ENCODE data around the gene MOCS3. TPM values are rescaled to one million over a fixed set of nuclear protein-coding genes. Genes with fewer than 3 reads are reported as not detected.

MOCS3 gene
- total and polyA plus RNA-seq, 10 of the 15 experiments (the other 5 are each of a cell fraction or from before 2014, with no cell fraction given) = 0.87 to 5.9 (median 3.6) TPM

DNA sequence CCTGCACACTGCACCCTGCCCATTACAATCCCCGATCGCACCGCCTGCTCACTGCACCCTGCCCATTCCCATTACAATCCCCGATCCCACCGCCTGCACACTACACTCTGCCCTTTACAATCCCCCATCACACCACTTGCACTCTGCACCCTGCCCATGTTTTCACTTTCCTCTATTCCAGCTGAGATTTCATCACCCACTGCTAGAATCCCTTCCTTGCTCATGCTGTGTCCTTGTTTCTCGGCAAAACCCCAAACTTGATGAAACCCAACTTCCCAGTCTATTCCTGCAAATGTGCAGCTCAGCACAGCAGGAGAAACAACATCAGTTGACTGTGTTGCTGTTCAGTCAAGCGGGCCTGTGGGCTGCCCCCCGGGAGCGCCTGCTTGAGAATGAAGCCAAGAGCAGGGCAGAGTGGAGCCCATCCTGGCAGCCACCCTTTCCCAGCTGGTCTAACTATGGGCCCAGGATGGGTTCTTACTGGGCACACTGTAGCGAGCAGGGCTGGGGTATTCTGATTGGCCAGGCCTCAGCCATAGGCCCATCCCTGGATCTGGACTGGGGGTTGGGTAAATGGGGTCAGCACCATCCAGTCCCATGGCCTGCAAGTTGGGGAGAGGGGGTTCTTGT is 17.2 kb downstream of the MOCS3 start (continued):
- TF ChIP-seq, protein P1, sequence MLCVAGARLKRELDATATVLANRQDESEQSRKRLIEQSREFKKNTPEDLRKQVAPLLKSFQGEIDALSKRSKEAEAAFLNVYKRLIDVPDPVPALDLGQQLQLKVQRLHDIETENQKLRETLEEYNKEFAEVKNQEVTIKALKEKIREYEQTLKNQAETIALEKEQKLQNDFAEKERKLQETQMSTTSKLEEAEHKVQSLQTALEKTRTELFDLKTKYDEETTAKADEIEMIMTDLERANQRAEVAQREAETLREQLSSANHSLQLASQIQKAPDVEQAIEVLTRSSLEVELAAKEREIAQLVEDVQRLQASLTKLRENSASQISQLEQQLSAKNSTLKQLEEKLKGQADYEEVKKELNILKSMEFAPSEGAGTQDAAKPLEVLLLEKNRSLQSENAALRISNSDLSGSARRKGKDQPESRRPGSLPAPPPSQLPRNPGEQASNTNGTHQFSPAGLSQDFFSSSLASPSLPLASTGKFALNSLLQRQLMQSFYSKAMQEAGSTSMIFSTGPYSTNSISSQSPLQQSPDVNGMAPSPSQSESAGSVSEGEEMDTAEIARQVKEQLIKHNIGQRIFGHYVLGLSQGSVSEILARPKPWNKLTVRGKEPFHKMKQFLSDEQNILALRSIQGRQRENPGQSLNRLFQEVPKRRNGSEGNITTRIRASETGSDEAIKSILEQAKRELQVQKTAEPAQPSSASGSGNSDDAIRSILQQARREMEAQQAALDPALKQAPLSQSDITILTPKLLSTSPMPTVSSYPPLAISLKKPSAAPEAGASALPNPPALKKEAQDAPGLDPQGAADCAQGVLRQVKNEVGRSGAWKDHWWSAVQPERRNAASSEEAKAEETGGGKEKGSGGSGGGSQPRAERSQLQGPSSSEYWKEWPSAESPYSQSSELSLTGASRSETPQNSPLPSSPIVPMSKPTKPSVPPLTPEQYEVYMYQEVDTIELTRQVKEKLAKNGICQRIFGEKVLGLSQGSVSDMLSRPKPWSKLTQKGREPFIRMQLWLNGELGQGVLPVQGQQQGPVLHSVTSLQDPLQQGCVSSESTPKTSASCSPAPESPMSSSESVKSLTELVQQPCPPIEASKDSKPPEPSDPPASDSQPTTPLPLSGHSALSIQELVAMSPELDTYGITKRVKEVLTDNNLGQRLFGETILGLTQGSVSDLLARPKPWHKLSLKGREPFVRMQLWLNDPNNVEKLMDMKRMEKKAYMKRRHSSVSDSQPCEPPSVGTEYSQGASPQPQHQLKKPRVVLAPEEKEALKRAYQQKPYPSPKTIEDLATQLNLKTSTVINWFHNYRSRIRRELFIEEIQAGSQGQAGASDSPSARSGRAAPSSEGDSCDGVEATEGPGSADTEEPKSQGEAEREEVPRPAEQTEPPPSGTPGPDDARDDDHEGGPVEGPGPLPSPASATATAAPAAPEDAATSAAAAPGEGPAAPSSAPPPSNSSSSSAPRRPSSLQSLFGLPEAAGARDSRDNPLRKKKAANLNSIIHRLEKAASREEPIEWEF (IDR thresholded peaks at IDR 0.05; ENCODE audit: insufficient replicate concordance, low read depth, low read length) = no peak

- Histone ChIP-seq H2AFZ (ENCODE audit: control insufficient read depth, low read depth, low read length) (no peak overlapping the region), H3K4me1 (ENCODE audit: control insufficient read depth, insufficient read depth, low read length) (no peaks in the 10 kb centered on the region), H3K36me3 (ENCODE audit: control insufficient read depth in 2 of 2, insufficient read depth in 2 of 2, low read length in 1 of 2) (no peaks in the 10 kb centered on the region), H3K27ac (ENCODE audit: control insufficient read depth, insufficient read depth) (no peak overlapping the region), H4K20me1 (ENCODE audit: control insufficient read depth, insufficient read depth) (no peaks in the 10 kb centered on the region; the same call in 1 of the 2 replicates), H3K4me2 (ENCODE audit: control insufficient read depth, insufficient read depth) (no peak overlapping the region), H3K9ac (ENCODE audit: control insufficient read depth, insufficient read depth, low read length) (no peak overlapping the region), H3K79me2 (ENCODE audit: control insufficient read depth, insufficient read depth, low read length) (no peaks in the 10 kb centered on the region), H3K27me3 (replicated peaks in 1 of 2; ENCODE audit: control insufficient read depth in 2 of 2, insufficient read depth in 2 of 2, low read length in 1 of 2) (no peaks in the 10 kb centered on the region; a peak in 2 of 4 replicates), H3K9me3 (replicated peaks; ENCODE audit: control insufficient read depth, insufficient read depth, low read length) (no peaks in the 10 kb centered on the region), H3K4me3 (no peak overlapping the region)
- CTCF ChIA-PET = interaction anchor here (0.8 to 1.5 kb wide), 2 partner anchors 12 to 187 kb away, joined by 3 read pairs; no protein-coding TSS in a partner anchor
- 48% methylated on average over 20 of the region's 20 CpGs for WGBS (ENCODE audit: insufficient coverage, insufficient replicate concordance, low lambda C conversion rate, missing lambda C conversion rate)
- intact Hi-C loops (cut with micrococcal nuclease; ENCODE audit: unreplicated experiment) = no loop called here
- no TSS peak for BruUV-seq (replicated peaks)
- FAIRE-seq (no peak), ATAC-seq (no peak), DNase-seq (ENCODE audit: low read depth, low spot score) (no peak)
- in situ Hi-C loops (cut with MboI) = no loop called here
- RAD21 ChIA-PET (ENCODE audit: unreplicated experiment) = no interaction called here
- SMC1A ChIA-PET (ENCODE audit: uncharacterized antibody, unreplicated experiment) = no interaction called here
- POLR2A ChIA-PET = no interaction called here
- TF ChIP-seq YBX1 (IDR thresholded peaks at IDR 0.05) = no peak
- no peak for TF ChIP-seq TARDBP (IDR thresholded peaks at IDR 0.05; ENCODE audit: borderline replicate concordance)
- no peak for TF ChIP-seq FOXM1 (IDR thresholded peaks at IDR 0.05; ENCODE audit: low read depth, low read length)
- TF ChIP-seq PAX8 (IDR thresholded peaks at IDR 0.05) = no peak
- TF ChIP-seq MTA3 (IDR thresholded peaks at IDR 0.05; ENCODE audit: borderline replicate concordance, low read length) = no peak
- TF ChIP-seq CHD4 (IDR thresholded peaks at IDR 0.05) = no peak
- TF ChIP-seq, protein P2, sequence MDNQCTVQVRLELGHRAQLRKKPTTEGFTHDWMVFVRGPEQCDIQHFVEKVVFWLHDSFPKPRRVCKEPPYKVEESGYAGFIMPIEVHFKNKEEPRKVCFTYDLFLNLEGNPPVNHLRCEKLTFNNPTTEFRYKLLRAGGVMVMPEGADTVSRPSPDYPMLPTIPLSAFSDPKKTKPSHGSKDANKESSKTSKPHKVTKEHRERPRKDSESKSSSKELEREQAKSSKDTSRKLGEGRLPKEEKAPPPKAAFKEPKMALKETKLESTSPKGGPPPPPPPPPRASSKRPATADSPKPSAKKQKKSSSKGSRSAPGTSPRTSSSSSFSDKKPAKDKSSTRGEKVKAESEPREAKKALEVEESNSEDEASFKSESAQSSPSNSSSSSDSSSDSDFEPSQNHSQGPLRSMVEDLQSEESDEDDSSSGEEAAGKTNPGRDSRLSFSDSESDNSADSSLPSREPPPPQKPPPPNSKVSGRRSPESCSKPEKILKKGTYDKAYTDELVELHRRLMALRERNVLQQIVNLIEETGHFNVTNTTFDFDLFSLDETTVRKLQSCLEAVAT (IDR thresholded peaks at IDR 0.05) = no peak
- TF ChIP-seq IKZF2 (IDR thresholded peaks at IDR 0.05) = no peak
- TF ChIP-seq, protein P3, sequence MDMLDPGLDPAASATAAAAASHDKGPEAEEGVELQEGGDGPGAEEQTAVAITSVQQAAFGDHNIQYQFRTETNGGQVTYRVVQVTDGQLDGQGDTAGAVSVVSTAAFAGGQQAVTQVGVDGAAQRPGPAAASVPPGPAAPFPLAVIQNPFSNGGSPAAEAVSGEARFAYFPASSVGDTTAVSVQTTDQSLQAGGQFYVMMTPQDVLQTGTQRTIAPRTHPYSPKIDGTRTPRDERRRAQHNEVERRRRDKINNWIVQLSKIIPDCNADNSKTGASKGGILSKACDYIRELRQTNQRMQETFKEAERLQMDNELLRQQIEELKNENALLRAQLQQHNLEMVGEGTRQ (IDR thresholded peaks at IDR 0.05; ENCODE audit: borderline replicate concordance, low read depth, low read length) = no peak
- no peak for TF ChIP-seq IRF4 (IDR thresholded peaks at IDR 0.05; ENCODE audit: low read depth, low read length)
- no peak for TF ChIP-seq RBBP5 (conservative IDR thresholded peaks at IDR 0.05)
Observed at GRCh38 chr20:50977066-50978021, 18.7 kb downstream of the MOCS3 start.
